Esophagus muscularis mucosa (tissue), 3 donors: Measurements from ENCODE around the gene PTPRD.

Experiments used
- CTCF ChIP-seq, 3 experiments: fragments of 200-600 bp in 2 of 3; fragments of 450-650 bp in 1 of 3; sonication (generic) in 2 of 3; IDR thresholded peaks; one replicate each; pipeline ENCODE4 v1.5.1; 2017 to 2019; ENCODE audit warnings: antibody characterized with exemption in 3 of 3, mild to moderate bottlenecking in 2 of 3, moderate library complexity in 1 of 3
- POLR2A ChIP-seq: fragments of 450-650 bp; IDR thresholded peaks from one replicate; pipeline ENCODE4 v1.6.1; 2017; ENCODE audit warnings: antibody characterized with exemption, moderate library complexity, mild to moderate bottlenecking, low read depth

GRCh38 chr9:8799206-8799605 lies 1813.6 kb downstream of the PTPRD start:
- TF ChIP-seq CTCF (IDR thresholded peaks at IDR 0.05) (no peak), POLR2A (no peak)
